ENCODE data around the gene DCTN1.

Gene DCTN1

GRCh38 chr2:74413001-74413698 is 33.0 kb upstream of the DCTN1 start:
- DNase-seq = no peak

DNA sequence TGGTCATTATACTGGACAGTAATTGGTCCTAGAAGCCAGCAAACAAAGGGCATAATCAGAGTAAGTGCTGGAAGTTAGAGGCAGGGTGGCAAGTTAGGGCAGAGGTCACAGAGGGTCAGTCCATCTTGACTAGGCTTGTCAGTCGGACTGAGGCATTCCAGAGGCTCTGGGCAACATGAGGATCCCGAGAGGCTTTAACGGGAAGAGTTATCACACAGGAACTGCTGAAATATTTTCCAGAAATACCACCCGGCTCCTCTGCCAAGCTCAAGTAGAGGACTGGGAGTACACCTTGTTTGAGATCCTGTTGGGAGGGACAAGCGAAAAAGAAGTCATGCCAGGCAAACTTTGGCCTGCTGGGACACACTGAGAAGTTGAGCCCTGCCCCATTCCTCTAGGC is 27.6 kb upstream of the DCTN1 start:
- DNase-seq = no peak

DNA sequence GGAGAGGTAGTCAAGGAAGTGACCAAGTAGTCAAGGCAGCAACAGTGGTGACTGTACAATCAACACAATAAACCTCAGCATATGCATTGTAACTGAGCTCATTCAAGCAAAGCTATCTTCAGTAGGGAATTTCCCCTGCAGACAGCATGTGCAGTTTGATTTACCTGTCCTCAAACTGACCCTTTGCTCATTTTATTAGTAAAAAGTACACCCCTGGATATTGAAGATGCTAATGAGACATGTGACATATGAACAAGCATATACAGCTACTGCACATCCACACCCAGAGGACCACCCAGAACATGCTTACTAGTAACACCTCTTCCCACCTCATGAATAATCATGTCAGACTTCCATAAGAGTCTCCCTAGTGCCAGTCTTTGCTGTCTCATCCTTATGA is 25.9 kb upstream of the DCTN1 start:
- no peak for DNase-seq

DNA sequence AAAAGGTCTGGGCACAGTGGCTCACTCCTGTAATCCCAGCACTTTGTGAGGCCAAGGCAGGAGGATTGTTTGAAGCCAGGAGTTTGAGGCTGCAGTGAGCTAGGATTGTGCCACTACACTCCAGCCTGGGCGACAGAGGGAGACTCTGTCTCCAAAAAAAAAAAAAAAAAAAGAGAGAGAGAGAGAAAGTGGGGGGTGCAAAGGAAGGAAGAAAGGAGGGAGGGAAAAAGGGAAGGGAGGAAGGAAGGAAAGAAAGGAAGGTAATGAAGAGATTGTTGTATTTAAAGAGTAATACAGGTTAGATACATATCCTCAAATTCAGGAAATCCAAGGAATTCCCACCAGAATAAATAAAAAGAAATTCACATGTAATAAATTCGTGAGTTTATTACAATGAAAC is 21.8 kb upstream of the DCTN1 start:
- DNase-seq = no peak

DNA sequence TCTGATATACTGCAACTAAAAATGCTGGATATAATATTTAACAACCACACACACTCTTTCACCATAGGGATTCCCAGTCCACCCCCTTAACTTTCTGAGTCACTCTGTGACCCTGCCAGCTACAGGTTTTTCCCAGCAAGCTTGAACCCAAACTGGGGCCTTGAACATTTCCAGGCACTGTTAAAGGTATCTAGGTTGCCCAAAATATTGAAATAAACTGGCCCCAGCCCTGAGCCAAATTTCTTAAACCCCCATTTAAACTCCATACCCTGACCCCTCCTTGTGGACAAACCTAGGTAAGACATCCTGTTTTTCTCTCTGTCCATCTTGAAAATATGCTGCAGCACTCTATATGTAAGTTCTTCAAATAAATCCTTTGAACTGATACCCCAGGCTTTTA is 19.7 kb upstream of the DCTN1 start:
- no peak for DNase-seq

DNA sequence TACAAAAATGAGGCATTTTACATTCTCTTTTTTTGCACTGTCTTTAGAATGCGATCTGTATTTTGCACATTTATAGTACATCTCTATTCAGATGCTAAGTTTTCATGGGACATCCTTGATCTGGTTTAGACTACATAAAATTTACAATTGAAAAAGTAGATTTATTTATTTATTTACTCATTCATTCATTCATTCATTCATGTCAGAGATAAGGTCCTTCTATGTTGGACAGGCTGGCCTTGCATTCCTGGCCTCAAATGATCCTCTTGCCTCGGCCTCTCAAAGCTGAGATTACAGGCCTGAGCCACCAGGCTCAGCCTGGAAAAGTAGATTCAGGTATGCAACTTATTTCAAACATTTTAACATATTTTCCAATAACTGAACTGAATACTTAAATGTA is 16.0 kb upstream of the DCTN1 start:
- DNase-seq = no peak

DNA sequence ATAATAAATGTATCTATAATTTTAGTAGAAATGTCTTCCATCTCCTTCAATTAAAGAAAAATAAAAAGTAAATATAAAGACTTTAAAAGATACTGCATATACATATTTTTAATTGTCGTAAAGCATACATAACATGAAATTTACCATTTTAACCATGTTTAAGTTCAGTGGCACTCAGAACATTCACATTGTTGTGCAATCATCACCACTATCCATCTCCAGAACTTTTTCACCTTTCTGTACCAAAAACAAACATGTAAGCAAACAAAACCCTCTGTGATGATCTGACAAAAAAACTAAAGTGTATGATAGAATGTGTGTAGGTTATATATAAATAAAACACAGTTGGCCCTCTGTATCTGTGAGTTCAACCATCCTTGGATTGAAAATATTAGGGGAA is 13.4 kb upstream of the DCTN1 start:
- no peak for DNase-seq

GRCh38 chr2:74392449-74392743 is 12.3 kb upstream of the DCTN1 start:
- no peak for DNase-seq

DNA sequence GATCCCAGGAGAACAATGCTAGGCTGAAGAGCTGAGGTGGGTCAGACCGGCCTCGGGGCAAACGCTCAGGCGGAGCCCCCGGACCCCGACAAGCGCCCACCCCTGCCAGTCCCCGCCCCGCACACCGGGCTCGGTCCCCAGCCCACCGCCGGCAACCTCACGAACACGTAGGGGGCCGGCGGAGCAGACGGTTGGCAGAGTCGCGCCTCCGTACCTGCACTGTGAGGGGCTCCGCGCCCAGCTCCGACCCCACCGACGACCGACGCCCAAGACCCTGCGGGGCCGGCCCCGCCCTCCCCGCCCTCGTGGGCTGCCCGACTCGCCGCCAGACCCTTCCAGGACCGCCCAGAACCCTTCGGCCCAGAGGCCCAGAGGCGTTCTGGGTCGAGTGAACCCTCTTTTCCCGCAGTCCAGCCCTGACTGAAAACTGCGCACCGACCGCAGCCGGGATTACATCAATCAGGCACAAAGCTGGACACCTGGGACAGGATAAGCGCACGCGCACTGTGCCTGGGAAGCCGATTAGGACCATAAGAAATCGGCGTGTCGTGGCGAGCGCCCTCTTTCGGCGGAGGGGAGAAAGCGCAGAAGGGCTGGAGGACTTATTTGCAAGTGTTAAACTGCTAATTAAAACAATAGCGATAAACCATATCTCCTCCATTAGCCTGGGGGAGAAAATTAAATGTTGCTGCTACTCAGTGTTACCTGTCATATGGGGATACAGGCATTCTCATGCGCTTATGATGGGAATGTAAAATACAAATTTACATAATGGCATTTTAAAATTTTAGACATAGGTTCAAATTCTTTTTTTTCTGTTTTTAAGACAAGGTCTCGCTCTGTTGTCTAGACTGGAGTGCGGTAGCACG is 11.7 kb upstream of the DCTN1 start:
- peak; percentile 100 for DNase-seq

DNA sequence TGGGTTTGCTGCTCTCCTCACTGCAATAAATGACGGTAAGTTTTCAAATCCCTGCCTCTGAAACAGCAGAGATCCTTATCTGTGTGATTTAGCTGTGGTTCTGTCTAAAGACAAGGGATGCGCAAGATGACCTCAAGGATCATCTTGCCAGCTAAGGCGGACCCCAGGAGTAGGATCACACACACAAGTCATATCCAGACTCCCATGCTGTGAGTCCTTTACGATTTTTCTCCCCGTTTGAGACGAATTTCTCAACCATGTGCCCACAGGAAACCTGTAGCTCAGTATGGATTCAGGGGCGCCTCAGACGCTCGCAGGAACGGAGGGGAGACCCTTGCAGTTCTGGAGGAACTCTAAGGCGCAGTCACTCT is 11.1 kb upstream of the DCTN1 start:
- DNase-seq = no peak

DNA sequence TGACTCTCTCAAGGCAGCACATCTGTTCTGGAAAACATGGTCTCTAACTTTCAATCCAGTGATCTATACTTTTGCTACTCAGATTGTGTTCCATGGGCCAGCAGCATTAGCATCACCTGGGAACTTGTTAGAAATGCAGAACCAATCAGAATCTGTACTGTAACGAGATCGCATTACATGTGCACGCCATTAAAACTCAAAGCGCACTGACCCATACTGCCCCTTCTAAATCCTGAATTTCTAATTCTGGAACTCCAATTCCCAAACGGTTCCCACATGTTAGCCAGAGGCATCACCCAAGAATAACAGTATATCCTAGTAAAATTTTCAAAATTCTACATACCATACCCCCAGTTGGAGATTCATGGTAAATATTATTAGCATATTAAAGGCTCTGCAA is 10.5 kb upstream of the DCTN1 start:
- no peak for DNase-seq

DNA sequence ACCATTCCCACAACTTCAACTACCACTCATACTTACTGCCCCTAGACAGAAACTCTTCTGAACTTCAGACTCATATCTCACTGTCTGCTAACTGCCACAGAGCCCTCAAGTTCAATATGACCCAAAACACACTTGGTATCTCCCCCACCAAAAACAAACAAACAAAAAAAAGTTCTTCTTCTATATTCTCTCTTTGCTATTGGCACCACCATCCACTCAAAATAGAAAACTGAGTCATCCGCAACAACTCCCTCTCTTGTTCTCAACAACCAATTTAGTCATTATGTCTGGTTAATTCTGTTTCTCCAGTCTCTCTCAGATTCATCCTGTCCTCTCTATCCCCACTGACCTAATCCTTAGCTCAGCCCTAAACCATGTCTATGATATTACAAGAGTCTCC is 7.2 kb upstream of the DCTN1 start:
- DNase-seq = no peak

- no peak for DNase-seq
Measured at GRCh38 chr2:74385396-74385795, 5.3 kb upstream of the DCTN1 start.

GRCh38 chr2:74384051-74384450 is 3.9 kb upstream of the DCTN1 start:
- DNase-seq = no peak

DNA sequence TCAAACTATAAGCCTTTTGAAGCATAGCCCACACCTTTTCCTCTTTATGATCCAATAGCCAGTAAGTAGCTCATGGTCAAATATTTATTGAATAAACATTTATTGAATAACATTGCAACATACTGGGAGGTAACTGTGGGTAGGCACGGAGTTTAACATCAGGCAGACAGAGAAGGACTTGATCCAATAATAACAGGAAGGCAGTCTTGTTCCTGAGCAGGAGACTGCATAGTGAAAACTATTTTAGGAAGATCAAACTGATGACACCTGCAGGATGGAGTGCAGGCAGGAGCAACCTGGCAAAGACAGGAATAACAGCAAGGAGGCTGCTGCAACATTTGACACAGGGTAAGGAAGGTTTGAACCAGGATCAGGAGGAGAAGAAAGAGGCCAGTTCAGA is 3.1 kb upstream of the DCTN1 start:
- DNase-seq = no peak

GRCh38 chr2:74381751-74382150 is 1.6 kb upstream of the DCTN1 start:
- DNase-seq = no peak

- no peak for DNase-seq
Measured at GRCh38 chr2:74378007-74378406, 2.1 kb downstream of the DCTN1 start.

- DNase-seq = no peak
Measured at GRCh38 chr2:74375838-74376237, 4.3 kb downstream of the DCTN1 start.

- no peak for DNase-seq
Measured at GRCh38 chr2:74374509-74375205, 5.5 kb downstream of the DCTN1 start.

GRCh38 chr2:74373985-74374384 is 6.1 kb downstream of the DCTN1 start:
- DNase-seq = no peak

GRCh38 chr2:74373221-74373676 is 6.9 kb downstream of the DCTN1 start:
- DNase-seq = no peak

GRCh38 chr2:74372674-74373073 is 7.4 kb downstream of the DCTN1 start:
- DNase-seq = no peak

- DNase-seq = no peak
Measured at GRCh38 chr2:74371421-74371820, 8.7 kb downstream of the DCTN1 start.

DNA sequence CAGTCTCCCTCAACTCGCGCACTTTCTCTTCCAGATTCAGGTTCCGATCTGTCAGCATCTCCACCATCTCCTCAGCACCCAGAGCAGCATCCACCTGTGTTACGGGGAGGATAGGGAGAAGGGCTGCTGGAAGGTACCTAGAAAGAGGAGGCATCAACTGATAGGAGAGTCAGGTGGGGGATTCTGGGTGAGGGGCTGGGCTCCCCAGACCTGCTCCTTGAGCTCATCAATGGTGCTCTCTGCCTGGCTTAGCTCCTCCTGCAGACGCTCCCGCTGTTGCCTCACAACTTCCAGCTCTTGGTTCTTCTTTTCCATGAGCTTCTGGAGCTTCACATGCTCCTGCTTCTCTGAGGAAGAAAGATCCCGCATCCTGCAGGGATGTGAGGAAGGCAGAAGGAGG is 10.1 kb downstream of the DCTN1 start:
- DNase-seq = no peak
